ENCODE data around the gene KRTAP6-2. TPM values are rescaled to one million over a fixed set of nuclear protein-coding genes. Genes with fewer than 3 reads are reported as not detected.

The KRTAP6-2 gene
- total RNA-seq: not detected

- intact Hi-C loops (cut with micrococcal nuclease): no loop called here
- Mint-ChIP-seq H3K4me1 (ENCODE audit: low read depth) (no peaks in the 10 kb centered on the region), H3K36me3 (no peaks in the 10 kb centered on the region), H3K27me3 (no peaks in the 10 kb centered on the region), H3K4me3 (no peak within 1 kb of the TSS), H3K9me3 (peaks cover 5% of the 10 kb centered on the region), H3K27ac (no peak within 1 kb of the TSS)
- CTCF ChIA-PET: no interaction called here
- no peak for DNase-seq
- POLR2A ChIA-PET: no interaction called here
These were observed at the start of gene KRTAP6-2 for GRCh38 chr21:30598802-30599201. Gene KRTAP6-2, minus strand, starts transcription at chr21:30598902. Its CDS starts 28 bp downstream, at chr21:30598874.

GRCh38 chr21:30646904-30647414 is 48.3 kb upstream of the KRTAP6-2 start:
- intact Hi-C loops (cut with micrococcal nuclease): no loop called here
- ChIA-PET CTCF (no interaction called here), POLR2A (no interaction called here)
- H3K27ac Mint-ChIP-seq: no peak overlapping the region
- no peaks in the 10 kb centered on the region for H3K36me3 Mint-ChIP-seq
- no peaks in the 10 kb centered on the region for H3K4me1 Mint-ChIP-seq (ENCODE audit: low read depth)
- no peaks in the 10 kb centered on the region for H3K27me3 Mint-ChIP-seq
- H3K4me3 Mint-ChIP-seq: no peak overlapping the region
- no peaks in the 10 kb centered on the region for H3K9me3 Mint-ChIP-seq
- no peak for DNase-seq

- Mint-ChIP-seq H3K4me1 (ENCODE audit: low read depth) (no peaks in the 10 kb centered on the region), H3K9me3 (no peaks in the 10 kb centered on the region), H3K27me3 (no peaks in the 10 kb centered on the region), H3K36me3 (no peaks in the 10 kb centered on the region), H3K4me3 (no peak within 1 kb of the TSS), H3K27ac (no peak within 1 kb of the TSS)
- CTCF ChIA-PET: no interaction called here
- intact Hi-C loops (cut with micrococcal nuclease): no loop called here
- POLR2A ChIA-PET: no interaction called here
- no peak for DNase-seq
These were observed 43.9 kb upstream of the KRTAP6-2 start, which contains the start of gene KRTAP20-3 for GRCh38 chr21:30642564-30642963. Gene KRTAP20-3, plus strand, starts transcription at chr21:30642864.

- intact Hi-C loops (cut with micrococcal nuclease): no loop called here
- H3K4me3 Mint-ChIP-seq: no peak overlapping the region
- ChIA-PET POLR2A (no interaction called here), CTCF (no interaction called here)
- no peaks in the 10 kb centered on the region for H3K27me3 Mint-ChIP-seq
- H3K36me3 Mint-ChIP-seq: no peaks in the 10 kb centered on the region
- no peak for DNase-seq
- no peaks in the 10 kb centered on the region for H3K4me1 Mint-ChIP-seq (ENCODE audit: low read depth)
- H3K27ac Mint-ChIP-seq: no peak overlapping the region
- H3K9me3 Mint-ChIP-seq: no peaks in the 10 kb centered on the region
These were observed 40.0 kb upstream of the KRTAP6-2 start for GRCh38 chr21:30638686-30639085.

- intact Hi-C loops (cut with micrococcal nuclease): no loop called here
- no peaks in the 10 kb centered on the region for H3K9me3 Mint-ChIP-seq
- no peak within 1 kb of the TSS for H3K4me3 Mint-ChIP-seq
- no peak for DNase-seq
- ChIA-PET CTCF (no interaction called here), POLR2A (no interaction called here)
- H3K27ac Mint-ChIP-seq: no peak within 1 kb of the TSS
- no peaks in the 10 kb centered on the region for H3K4me1 Mint-ChIP-seq (ENCODE audit: low read depth)
- H3K27me3 Mint-ChIP-seq: no peaks in the 10 kb centered on the region
- no peaks in the 10 kb centered on the region for H3K36me3 Mint-ChIP-seq
These were observed 36.2 kb upstream of the KRTAP6-2 start, which contains the start of gene KRTAP20-2 for GRCh38 chr21:30634906-30635305. Gene KRTAP20-2, plus strand, starts transcription at chr21:30635206. Its CDS starts 58 bp downstream, at chr21:30635264.

- no peaks in the 10 kb centered on the region for H3K9me3 Mint-ChIP-seq
- no peaks in the 10 kb centered on the region for H3K36me3 Mint-ChIP-seq
- CTCF ChIA-PET: no interaction called here
- POLR2A ChIA-PET: no interaction called here
- H3K27ac Mint-ChIP-seq: no peak overlapping the region
- no peaks in the 10 kb centered on the region for H3K27me3 Mint-ChIP-seq
- intact Hi-C loops (cut with micrococcal nuclease): no loop called here
- no peak overlapping the region for H3K4me3 Mint-ChIP-seq
- no peak for DNase-seq
- no peaks in the 10 kb centered on the region for H3K4me1 Mint-ChIP-seq (ENCODE audit: low read depth)
These were observed 30.5 kb upstream of the KRTAP6-2 start for GRCh38 chr21:30629200-30629599.

GRCh38 chr21:30628109-30628508 is 29.4 kb upstream of the KRTAP6-2 start:
- POLR2A ChIA-PET: no interaction called here
- Mint-ChIP-seq H3K4me1 (ENCODE audit: low read depth) (no peaks in the 10 kb centered on the region), H3K9me3 (no peaks in the 10 kb centered on the region), H3K4me3 (no peak overlapping the region), H3K27me3 (no peaks in the 10 kb centered on the region), H3K27ac (no peak overlapping the region), H3K36me3 (no peaks in the 10 kb centered on the region)
- DNase-seq: no peak
- CTCF ChIA-PET: no interaction called here
- intact Hi-C loops (cut with micrococcal nuclease): no loop called here

GRCh38 chr21:30625449-30626165 is 26.9 kb upstream of the KRTAP6-2 start:
- no peaks in the 10 kb centered on the region for H3K4me1 Mint-ChIP-seq (ENCODE audit: low read depth)
- intact Hi-C loops (cut with micrococcal nuclease): no loop called here
- no peak overlapping the region for H3K27ac Mint-ChIP-seq
- ChIA-PET POLR2A (no interaction called here), CTCF (no interaction called here)
- H3K27me3 Mint-ChIP-seq: no peaks in the 10 kb centered on the region
- H3K36me3 Mint-ChIP-seq: no peaks in the 10 kb centered on the region
- H3K9me3 Mint-ChIP-seq: no peaks in the 10 kb centered on the region
- H3K4me3 Mint-ChIP-seq: no peak overlapping the region
- DNase-seq: no peak

- CTCF ChIA-PET: interaction anchor here (0.8 to 1.0 kb wide), 2 partner anchors 8 to 207 kb away, joined by 3 read pairs; no protein-coding TSS in a partner anchor
- no peak for DNase-seq
- POLR2A ChIA-PET: no interaction called here
- no peaks in the 10 kb centered on the region for H3K36me3 Mint-ChIP-seq
- H3K4me3 Mint-ChIP-seq: no peak overlapping the region
- no peaks in the 10 kb centered on the region for H3K4me1 Mint-ChIP-seq (ENCODE audit: low read depth)
- H3K27me3 Mint-ChIP-seq: no peaks in the 10 kb centered on the region
- H3K9me3 Mint-ChIP-seq: no peaks in the 10 kb centered on the region
- no peak overlapping the region for H3K27ac Mint-ChIP-seq
- intact Hi-C loops (cut with micrococcal nuclease): no loop called here
These were observed 24.7 kb upstream of the KRTAP6-2 start for GRCh38 chr21:30623362-30623761.

- no peaks in the 10 kb centered on the region for H3K9me3 Mint-ChIP-seq
- H3K4me1 Mint-ChIP-seq (ENCODE audit: low read depth): no peaks in the 10 kb centered on the region
- POLR2A ChIA-PET: no interaction called here
- DNase-seq: no peak
- no peak within 1 kb of the TSS for H3K4me3 Mint-ChIP-seq
- CTCF ChIA-PET: no interaction called here
- no peak within 1 kb of the TSS for H3K27ac Mint-ChIP-seq
- H3K27me3 Mint-ChIP-seq: no peaks in the 10 kb centered on the region
- intact Hi-C loops (cut with micrococcal nuclease): no loop called here
- no peaks in the 10 kb centered on the region for H3K36me3 Mint-ChIP-seq
These were observed 21.8 kb upstream of the KRTAP6-2 start, which contains the start of gene KRTAP20-4 for GRCh38 chr21:30620522-30620921. Gene KRTAP20-4, plus strand, starts transcription at chr21:30620627.

- CTCF ChIA-PET: no interaction called here
- Mint-ChIP-seq H3K9me3 (no peaks in the 10 kb centered on the region), H3K4me1 (ENCODE audit: low read depth) (no peaks in the 10 kb centered on the region), H3K27me3 (no peaks in the 10 kb centered on the region), H3K36me3 (no peaks in the 10 kb centered on the region), H3K27ac (no peak overlapping the region), H3K4me3 (no peak overlapping the region)
- DNase-seq: no peak
- intact Hi-C loops (cut with micrococcal nuclease): no loop called here
- POLR2A ChIA-PET: no interaction called here
These were observed 21.4 kb upstream of the KRTAP6-2 start for GRCh38 chr21:30620080-30620479.

GRCh38 chr21:30616125-30616524 is 17.4 kb upstream of the KRTAP6-2 start, which contains the start of gene KRTAP20-1:
Gene KRTAP20-1, plus strand, starts transcription at chr21:30616425. Its CDS starts 30 bp downstream, at chr21:30616455.
- no peaks in the 10 kb centered on the region for H3K27me3 Mint-ChIP-seq
- intact Hi-C loops (cut with micrococcal nuclease): no loop called here
- POLR2A ChIA-PET: no interaction called here
- no peak for DNase-seq
- peaks cover 2% of the 10 kb centered on the region for H3K9me3 Mint-ChIP-seq
- no peak within 1 kb of the TSS for H3K27ac Mint-ChIP-seq
- CTCF ChIA-PET: no interaction called here
- H3K4me3 Mint-ChIP-seq: no peak within 1 kb of the TSS
- H3K36me3 Mint-ChIP-seq: no peaks in the 10 kb centered on the region
- no peaks in the 10 kb centered on the region for H3K4me1 Mint-ChIP-seq (ENCODE audit: low read depth)

- H3K4me1 Mint-ChIP-seq (ENCODE audit: low read depth): no peaks in the 10 kb centered on the region
- no peaks in the 10 kb centered on the region for H3K27me3 Mint-ChIP-seq
- intact Hi-C loops (cut with micrococcal nuclease): no loop called here
- no peak overlapping the region for H3K4me3 Mint-ChIP-seq
- ChIA-PET CTCF (interaction anchor here (0.8 kb wide), 1 partner anchor 8 kb away, joined by 3 read pairs; no protein-coding TSS in a partner anchor), POLR2A (no interaction called here)
- H3K27ac Mint-ChIP-seq: no peak overlapping the region
- H3K9me3 Mint-ChIP-seq: peaks cover 8% of the 10 kb centered on the region
- no peak for DNase-seq
- no peaks in the 10 kb centered on the region for H3K36me3 Mint-ChIP-seq
These were observed 16.5 kb upstream of the KRTAP6-2 start for GRCh38 chr21:30615199-30615598.

Measured in activated CD4-positive, alpha-beta memory T cell treated with anti-CD3 and anti-CD28 coated beads for 36 hours (primary cell).